Measurements from ENCODE around the gene ACACA. TPM values are rescaled to one million over a fixed set of nuclear protein-coding genes. Genes with fewer than 3 reads are reported as not detected.

ACACA gene
- total and polyA plus RNA-seq, 12 donors: 5.6 to 28.0 (median 16.2) TPM

GRCh38 chr17:37092701-37093100, 313.9 kb downstream of the ACACA start:
- no peak overlapping the region for H3K4me3 ChIP-seq
- ATAC-seq (no peak), DNase-seq (no peak)
- peaks cover 0 to 90% (median 14%) of the 10 kb centered on the region in 9 donors for H3K36me3 ChIP-seq
- H3K27ac ChIP-seq: no peak overlapping the region
- no peaks in the 10 kb centered on the region for H3K9me3 ChIP-seq
- no peak for TF ChIP-seq CTCF (IDR thresholded peaks at IDR 0.05)
- H3K4me1 ChIP-seq: peaks cover 0 to 21% (median 0%) of the 10 kb centered on the region in 9 donors
- intact Hi-C loops (cut with DNase I): no loop called here
- H3K27me3 ChIP-seq: no peaks in the 10 kb centered on the region

GRCh38 chr17:37092071-37092470, 314.6 kb downstream of the ACACA start:
- intact Hi-C loops (cut with DNase I): no loop called here
- no peaks in the 10 kb centered on the region for H3K9me3 ChIP-seq
- peaks cover 0 to 21% (median 0%) of the 10 kb centered on the region in 9 donors for H3K4me1 ChIP-seq
- H3K27me3 ChIP-seq: no peaks in the 10 kb centered on the region
- ATAC-seq (no peak), DNase-seq (no peak)
- WGBS, 2 donors: 86 to 97% methylated on average over 2 of the region's 2 CpGs
- no peak for TF ChIP-seq CTCF (IDR thresholded peaks at IDR 0.05)
- H3K36me3 ChIP-seq: peaks cover 0 to 89% (median 14%) of the 10 kb centered on the region in 9 donors
- no peak overlapping the region for H3K4me3 ChIP-seq
- no peak overlapping the region for H3K27ac ChIP-seq

- Histone ChIP-seq H3K27ac (peak overlapping the region in 1 of 10 donors; percentile 82), H3K4me3 (no peak overlapping the region), H3K9me3 (no peaks in the 10 kb centered on the region), H3K36me3 (peaks cover 0 to 89% (median 5%) of the 10 kb centered on the region in 9 donors), H3K27me3 (no peaks in the 10 kb centered on the region), H3K4me1 (peaks cover 0 to 21% (median 0%) of the 10 kb centered on the region in 9 donors)
- 91% methylated on average over 3 of the region's 3 CpGs for WGBS, 2 donors
- no peak for TF ChIP-seq CTCF (IDR thresholded peaks at IDR 0.05)
- DNase-seq (no peak), ATAC-seq (no peak)
- intact Hi-C loops (cut with DNase I): no loop called here
These were observed 315.7 kb downstream of the ACACA start for GRCh38 chr17:37090941-37091340.

- Histone ChIP-seq H3K4me1 (peaks cover 0 to 21% (median 0%) of the 10 kb centered on the region in 9 donors), H3K9me3 (no peaks in the 10 kb centered on the region), H3K4me3 (no peak overlapping the region), H3K36me3 (peaks cover 0 to 89% (median 3%) of the 10 kb centered on the region in 9 donors), H3K27ac (peak overlapping the region in 1 of 10 donors; percentile 82), H3K27me3 (no peaks in the 10 kb centered on the region)
- WGBS, 2 donors: 57 to 58% methylated on average over 7 of the region's 7 CpGs
- intact Hi-C loops (cut with DNase I): no loop called here
- DNase-seq: no peak
- TF ChIP-seq CTCF (IDR thresholded peaks at IDR 0.05): no peak
- ATAC-seq: peak in 7 of 8 donors; percentile 28 to 68 (median 39)
These were observed 316.7 kb downstream of the ACACA start for GRCh38 chr17:37089956-37090355.

All from heart right ventricle (tissue), 16 donors.